Astrocyte (in vitro differentiated cells and primary cell): ENCODE data around the gene ADRA2C.

Experiments
- CTCF ChIP-seq: IDR thresholded peaks from 2 replicates; pipeline ENCODE4 v1.5.1; 2011; ENCODE audit warnings: low read depth, mild to moderate bottlenecking, inconsistent platforms, low read length, moderate library complexity; ENCODE audit not compliant: insufficient read depth
- EZH2 ChIP-seq: IDR thresholded peaks from 2 replicates; pipeline ENCODE4 v1.6.1; 2012; ENCODE audit warnings: mild to moderate bottlenecking, low read length, inconsistent platforms; ENCODE audit not compliant: insufficient read depth

GRCh38 chr4:3736806-3737205 is 29.4 kb upstream of the ADRA2C start:
- TF ChIP-seq CTCF (no peak), EZH2 (no peak)
